NB4 (cell line): Measurements from ENCODE around the gene PPL.

Experiments used
- DNase-seq: peaks from one replicate; pipeline ENCODE4 v3.0.0; 2010; ENCODE audit warnings: low read depth
- H3K4me3 ChIP-seq: one replicate; pipeline ENCODE4 v1.5.1; 2011; ENCODE audit warnings: mild to moderate bottlenecking, low read depth, low read length, moderate library complexity
- MYC ChIP-seq: IDR thresholded peaks from 2 replicates; pipeline ENCODE4 v1.6.1; 2011; ENCODE audit warnings: low read depth, low read length
- POLR2A ChIP-seq: IDR thresholded peaks from 2 replicates; pipeline ENCODE4 v1.6.1; 2011; ENCODE audit warnings: mild to moderate bottlenecking; ENCODE audit not compliant: insufficient read length; ENCODE audit errors: extremely low read depth
- TF ChIP-seq, protein P1 (sequence below): IDR thresholded peaks from 2 replicates; pipeline ENCODE4 v1.6.1; 2011; ENCODE audit warnings: low read depth, low read length
- TF ChIP-seq, protein P2 (sequence below): IDR thresholded peaks from one replicate; pipeline ENCODE4 v1.5.1; 2012; ENCODE audit warnings: low read depth, low read length

The PPL gene

DNA sequence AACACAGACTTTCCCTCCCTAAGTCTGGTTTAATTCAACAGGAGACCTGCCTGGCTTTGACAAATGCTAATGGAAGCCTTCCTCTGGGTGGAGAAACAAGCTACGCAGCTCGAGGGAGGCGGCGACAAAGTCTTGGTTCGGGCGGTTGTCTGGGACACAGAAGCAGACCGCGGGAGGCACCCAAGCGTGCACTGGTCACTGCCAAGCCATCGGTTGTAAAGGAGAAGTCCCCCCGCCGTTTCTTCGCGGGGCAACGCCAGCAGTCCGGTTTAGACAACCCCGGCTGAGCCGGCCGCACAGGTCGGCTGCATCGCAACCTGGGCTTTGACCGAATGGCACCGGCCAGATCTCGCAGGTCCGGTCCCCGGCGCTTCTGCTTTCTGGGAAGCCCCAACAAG lies 90.4 kb downstream of the PPL start:
- peak overlapping the region; percentile 70 for H3K4me3 ChIP-seq
- DNase-seq = peak; percentile 74
- TF ChIP-seq, protein P1, sequence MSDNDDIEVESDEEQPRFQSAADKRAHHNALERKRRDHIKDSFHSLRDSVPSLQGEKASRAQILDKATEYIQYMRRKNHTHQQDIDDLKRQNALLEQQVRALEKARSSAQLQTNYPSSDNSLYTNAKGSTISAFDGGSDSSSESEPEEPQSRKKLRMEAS = no peak
- TF ChIP-seq POLR2A = no peak
- no peak for TF ChIP-seq MYC

DNA sequence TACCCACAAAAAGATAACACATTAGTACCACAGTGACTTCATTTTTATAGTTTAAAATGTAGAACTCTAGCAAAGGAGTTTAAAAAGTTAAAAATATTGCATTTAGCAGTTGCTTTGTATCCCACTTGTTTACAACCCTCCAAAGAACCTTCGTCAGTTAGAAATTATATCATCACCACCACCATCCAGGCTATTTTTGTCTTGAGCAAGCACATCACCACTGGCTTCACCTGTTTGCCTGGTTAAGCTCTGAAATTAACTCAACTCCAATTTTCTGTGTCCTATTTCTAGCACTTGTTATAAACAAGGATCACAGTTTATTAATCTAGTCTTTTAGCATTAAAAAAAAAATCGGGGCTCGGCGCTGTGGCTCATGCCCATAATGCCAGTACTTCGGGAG lies 96.0 kb downstream of the PPL start:
- TF ChIP-seq POLR2A = no peak
- TF ChIP-seq, protein P2, sequence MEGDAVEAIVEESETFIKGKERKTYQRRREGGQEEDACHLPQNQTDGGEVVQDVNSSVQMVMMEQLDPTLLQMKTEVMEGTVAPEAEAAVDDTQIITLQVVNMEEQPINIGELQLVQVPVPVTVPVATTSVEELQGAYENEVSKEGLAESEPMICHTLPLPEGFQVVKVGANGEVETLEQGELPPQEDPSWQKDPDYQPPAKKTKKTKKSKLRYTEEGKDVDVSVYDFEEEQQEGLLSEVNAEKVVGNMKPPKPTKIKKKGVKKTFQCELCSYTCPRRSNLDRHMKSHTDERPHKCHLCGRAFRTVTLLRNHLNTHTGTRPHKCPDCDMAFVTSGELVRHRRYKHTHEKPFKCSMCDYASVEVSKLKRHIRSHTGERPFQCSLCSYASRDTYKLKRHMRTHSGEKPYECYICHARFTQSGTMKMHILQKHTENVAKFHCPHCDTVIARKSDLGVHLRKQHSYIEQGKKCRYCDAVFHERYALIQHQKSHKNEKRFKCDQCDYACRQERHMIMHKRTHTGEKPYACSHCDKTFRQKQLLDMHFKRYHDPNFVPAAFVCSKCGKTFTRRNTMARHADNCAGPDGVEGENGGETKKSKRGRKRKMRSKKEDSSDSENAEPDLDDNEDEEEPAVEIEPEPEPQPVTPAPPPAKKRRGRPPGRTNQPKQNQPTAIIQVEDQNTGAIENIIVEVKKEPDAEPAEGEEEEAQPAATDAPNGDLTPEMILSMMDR = no peak
- no peak for TF ChIP-seq MYC
- TF ChIP-seq, protein P1 = no peak
- DNase-seq = no peak
- no peak overlapping the region for H3K4me3 ChIP-seq

DNA sequence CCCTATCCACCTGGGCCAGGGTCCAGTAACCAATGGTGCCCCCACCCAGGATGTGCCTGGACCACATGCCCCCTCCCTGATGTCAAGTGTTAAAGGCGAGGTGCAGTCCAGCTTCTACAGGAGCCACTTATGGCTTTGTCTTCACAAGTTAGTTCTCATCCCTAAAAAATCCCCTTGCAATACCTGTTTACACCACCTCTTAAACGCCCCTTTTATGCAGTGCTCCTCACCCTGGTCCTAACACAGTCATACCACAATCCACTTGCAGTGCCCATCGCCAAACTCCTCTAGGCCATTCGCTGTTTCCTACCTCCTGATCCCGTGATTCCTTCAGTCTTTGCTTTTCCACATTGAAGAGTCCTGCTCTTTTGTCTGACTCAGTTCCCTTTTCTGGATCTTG lies 97.0 kb downstream of the PPL start:
- no peak overlapping the region for H3K4me3 ChIP-seq
- TF ChIP-seq, protein P1 = no peak
- DNase-seq = no peak

DNA sequence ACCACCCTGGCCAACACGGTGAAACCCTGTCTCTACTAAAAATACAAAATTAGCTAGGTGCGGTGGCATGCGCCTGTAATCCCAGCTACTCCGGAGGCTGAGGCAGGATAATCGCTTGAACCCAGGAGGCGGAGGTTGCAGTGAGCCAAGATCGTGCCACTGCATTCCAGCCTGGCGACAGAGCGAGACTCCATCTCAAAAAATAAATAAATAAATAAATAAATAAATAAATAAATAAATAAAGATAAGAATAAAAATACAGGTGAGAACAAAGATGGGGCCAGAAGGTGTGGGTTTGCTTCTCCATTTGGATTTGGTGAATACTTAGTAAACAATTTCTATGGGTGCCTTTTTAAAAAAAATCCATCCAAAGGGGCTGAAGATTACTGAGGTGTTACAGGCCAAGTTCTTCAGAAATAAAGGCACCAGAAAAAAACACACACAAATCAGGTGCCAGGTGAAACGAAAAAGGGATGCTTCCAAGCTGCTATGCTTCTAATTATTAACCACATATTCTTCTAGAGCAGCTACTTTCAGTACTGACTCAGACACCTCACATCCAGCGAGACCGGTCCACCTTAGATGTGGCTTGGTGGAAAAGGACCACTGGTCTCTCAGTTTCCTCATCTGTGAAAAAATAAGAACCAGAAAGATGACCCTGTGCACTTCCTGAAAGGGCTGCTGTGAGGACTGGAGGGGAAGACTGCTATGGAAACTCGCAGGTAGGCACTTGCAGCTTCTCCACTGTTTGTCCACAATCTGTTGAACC lies 99.0 kb downstream of the PPL start:
- no peak overlapping the region for H3K4me3 ChIP-seq
- no peak for DNase-seq
- TF ChIP-seq, protein P2 = no peak
- TF ChIP-seq, protein P1 = no peak
- TF ChIP-seq POLR2A (no peak), MYC (no peak)

DNA sequence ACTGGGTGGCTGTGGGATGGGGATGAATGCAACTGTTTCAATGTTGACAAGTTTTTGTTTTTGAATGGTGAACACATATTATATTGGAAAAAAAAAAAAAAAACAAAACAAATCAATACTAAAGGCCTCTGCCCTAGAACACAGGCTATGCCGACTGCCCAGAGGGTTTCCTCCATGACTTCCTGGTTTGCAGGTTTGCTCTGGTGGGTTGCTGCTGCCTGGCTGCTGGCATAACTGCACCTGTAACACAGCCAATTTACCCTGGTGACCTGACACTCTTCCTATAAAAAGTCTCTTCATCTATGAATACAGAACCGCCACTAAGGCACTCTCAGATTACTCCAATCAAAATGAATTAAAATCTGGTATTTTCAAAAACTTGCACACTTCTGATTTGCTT lies 100.2 kb downstream of the PPL start:
- DNase-seq = no peak
- TF ChIP-seq POLR2A (no peak), MYC (no peak)
- TF ChIP-seq, protein P2 = no peak
- TF ChIP-seq, protein P1 = no peak
- no peak overlapping the region for H3K4me3 ChIP-seq

DNA sequence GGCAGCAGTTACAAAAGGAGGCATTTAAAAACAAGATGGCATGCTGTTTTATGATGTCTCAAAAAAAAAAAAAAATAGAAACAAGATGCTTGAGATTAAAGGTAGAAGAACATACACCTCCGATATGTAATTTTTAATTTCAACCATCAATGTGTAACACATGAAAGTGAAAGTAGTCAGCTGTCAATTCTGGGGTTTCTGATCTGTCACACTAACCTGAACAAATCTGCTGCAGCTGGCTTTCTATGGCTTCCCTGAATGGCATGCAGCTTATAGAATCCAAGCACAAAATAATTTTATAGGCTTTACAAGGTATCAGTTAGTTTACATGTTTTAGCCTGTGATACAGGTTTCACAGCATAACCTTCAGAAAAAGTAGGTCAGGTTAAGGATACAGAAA lies 103.4 kb downstream of the PPL start:
- DNase-seq = no peak
- no peak for TF ChIP-seq POLR2A
- no peak for TF ChIP-seq MYC
- TF ChIP-seq, protein P1 = no peak
- TF ChIP-seq, protein P2 = no peak
- no peak overlapping the region for H3K4me3 ChIP-seq
